HG03432 (cell line): ENCODE measurements around the gene SUPT5H.

Source experiments
- ATAC-seq: cut with Tn5 transposase; IDR thresholded peaks from one replicate; pipeline ENCODE4 v1.9.1; 2021; ENCODE audit warnings: mild to moderate bottlenecking, moderate library complexity; ENCODE audit not compliant: unreplicated experiment

The SUPT5H gene

GRCh38 chr19:39445196-39446111, at the start of gene SUPT5H:
SUPT5H (plus strand) TSS chr19:39445582; CDS start chr19:39445891, 309 bp downstream.
- peak; percentile 83 for ATAC-seq

GRCh38 chr19:39397360-39398296, 47.8 kb upstream of the SUPT5H start:
- ATAC-seq: peak; percentile 39

GRCh38 chr19:39398297-39398864, 47.0 kb upstream of the SUPT5H start:
- no peak for ATAC-seq

- ATAC-seq: no peak
Observed at GRCh38 chr19:39399668-39400050, 45.7 kb upstream of the SUPT5H start.

- no peak for ATAC-seq
Observed at GRCh38 chr19:39400061-39400460, 45.3 kb upstream of the SUPT5H start.

- ATAC-seq: peak; percentile 9
Observed at GRCh38 chr19:39401070-39401548, 44.3 kb upstream of the SUPT5H start.

- peak; percentile 27 for ATAC-seq
Observed at GRCh38 chr19:39401549-39402345, 43.6 kb upstream of the SUPT5H start.

GRCh38 chr19:39402346-39403300, 42.8 kb upstream of the SUPT5H start:
- peak; percentile 26 for ATAC-seq

GRCh38 chr19:39403331-39404312, 41.8 kb upstream of the SUPT5H start:
- ATAC-seq: peak; percentile 27

GRCh38 chr19:39405261-39405957, 40.0 kb upstream of the SUPT5H start:
- no peak for ATAC-seq

GRCh38 chr19:39405958-39406655, 39.3 kb upstream of the SUPT5H start:
- no peak for ATAC-seq

GRCh38 chr19:39406656-39407409, 38.5 kb upstream of the SUPT5H start, which contains the start of gene ZFP36:
ZFP36 (plus strand) TSS chr19:39406847; CDS start chr19:39406905, 58 bp downstream.
- peak; percentile 24 for ATAC-seq

GRCh38 chr19:39407410-39407659, 38.0 kb upstream of the SUPT5H start:
- ATAC-seq: no peak

- ATAC-seq: no peak
Observed at GRCh38 chr19:39407660-39408391, 37.6 kb upstream of the SUPT5H start.

- no peak for ATAC-seq
Observed at GRCh38 chr19:39408392-39409207, 36.8 kb upstream of the SUPT5H start.
